GM21619 (cell line): ENCODE results near the gene CAPZA1.

ENCODE experiments used
- ATAC-seq: cut with Tn5 transposase; IDR thresholded peaks from one replicate; pipeline ENCODE4 v1.9.1; 2021; ENCODE audit not compliant: unreplicated experiment

Gene CAPZA1

DNA sequence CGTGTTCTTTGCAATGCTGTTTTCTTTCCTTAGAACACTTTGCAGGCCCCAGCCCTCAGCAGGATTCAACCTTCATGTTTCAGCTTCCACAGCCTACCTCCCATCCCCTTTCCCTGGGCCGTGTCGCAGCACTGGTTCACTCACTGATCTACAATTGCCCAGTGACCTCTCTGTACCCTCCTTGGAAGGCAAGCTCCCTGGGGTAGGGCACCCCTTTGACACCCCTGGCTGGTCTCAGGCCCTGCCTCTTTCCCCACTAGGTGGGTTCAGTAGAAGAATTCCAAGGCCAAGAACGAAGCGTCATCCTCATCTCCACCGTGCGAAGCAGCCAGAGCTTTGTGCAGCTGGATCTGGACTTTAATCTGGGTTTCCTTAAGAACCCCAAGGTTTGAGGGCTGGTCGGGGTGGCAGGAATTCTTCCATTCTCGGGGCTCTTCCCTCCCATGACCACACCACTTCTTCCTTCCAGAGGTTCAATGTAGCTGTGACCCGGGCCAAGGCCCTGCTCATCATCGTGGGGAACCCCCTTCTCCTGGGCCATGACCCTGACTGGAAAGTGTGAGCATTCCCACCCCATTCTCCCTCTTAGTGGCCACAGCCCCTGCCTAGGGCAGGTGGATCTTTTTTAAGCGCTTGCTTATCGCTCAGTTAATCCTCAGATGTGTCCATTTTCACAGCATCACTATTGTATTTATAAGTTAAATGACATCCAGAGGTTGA, 80.0 kb downstream of the CAPZA1 start:
- ATAC-seq: no peak

DNA sequence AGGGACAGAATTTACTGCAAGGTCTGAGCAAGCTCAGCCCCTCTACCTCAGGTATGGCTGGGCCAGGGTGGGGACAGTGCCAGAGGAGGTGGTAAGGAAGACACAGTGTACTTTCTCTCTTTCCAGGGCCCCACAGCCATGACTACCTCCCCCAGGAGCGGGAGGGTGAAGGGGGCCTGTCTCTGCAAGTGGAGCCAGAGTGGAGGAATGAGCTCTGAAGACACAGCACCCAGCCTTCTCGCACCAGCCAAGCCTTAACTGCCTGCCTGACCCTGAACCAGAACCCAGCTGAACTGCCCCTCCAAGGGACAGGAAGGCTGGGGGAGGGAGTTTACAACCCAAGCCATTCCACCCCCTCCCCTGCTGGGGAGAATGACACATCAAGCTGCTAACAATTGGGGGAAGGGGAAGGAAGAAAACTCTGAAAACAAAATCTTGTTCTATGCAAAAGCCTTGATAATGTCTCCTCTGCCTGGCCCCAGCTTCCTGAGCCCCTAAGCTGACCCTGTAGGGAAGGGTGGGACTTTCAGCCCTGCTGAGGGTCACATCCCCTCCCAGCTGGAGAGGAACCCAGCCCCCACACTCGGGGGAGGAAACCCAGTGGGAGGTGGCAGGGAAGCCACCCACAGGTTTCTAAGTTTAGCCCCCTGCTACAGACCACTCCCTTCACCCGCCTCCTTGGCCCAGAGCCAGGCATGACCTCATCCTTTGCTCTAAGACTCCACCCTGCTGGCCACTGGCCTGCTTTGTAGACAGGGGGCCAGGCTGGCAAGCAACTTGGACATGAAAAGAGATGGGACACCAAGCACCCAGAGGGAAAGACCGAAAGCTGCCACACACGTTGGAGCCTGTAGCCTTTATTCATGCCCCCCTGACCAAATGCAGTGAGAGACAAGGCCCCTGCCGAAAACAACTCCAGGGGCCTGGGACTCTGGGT, 80.9 kb downstream of the CAPZA1 start:
- ATAC-seq: peak; percentile 34

DNA sequence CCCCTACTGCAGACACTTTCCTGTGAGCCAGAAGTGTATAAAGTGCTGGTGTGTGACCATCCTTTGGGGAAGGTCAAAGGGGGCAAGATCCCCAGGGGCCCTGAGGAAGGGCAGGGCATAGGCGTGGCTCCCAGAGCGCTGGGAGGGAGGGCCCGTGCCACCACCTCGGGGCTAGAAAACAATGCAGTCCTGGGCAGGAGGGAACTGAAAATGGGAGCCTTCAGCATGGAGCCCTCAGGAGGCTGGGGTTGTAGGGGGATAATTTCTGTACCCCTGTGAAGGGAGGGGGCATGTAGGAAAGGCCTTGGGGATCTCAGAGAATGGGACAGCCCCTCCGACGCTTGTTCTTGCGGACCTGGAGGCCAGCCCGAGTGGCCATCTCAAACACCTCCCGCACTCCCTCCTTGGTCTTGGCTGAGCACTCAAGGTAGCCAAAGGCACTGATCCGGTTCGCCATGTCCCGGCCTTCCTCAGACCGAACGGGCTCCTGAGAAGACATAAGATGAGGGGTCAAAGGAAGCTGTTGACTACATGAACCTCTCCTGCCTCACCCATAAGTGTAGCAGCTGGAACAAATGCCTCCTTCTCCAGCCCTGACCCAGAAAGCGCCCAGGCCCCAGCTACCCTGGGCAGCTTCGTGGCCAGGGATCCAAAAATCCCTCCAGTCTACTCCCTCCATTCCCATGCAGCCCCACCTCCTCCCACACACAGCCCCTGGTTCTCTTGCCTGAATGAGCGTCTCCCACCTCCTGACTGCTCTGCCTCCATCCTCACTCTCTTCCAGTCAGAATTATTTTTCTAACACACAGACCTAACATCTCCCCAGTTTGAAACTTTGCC, 81.8 kb downstream of the CAPZA1 start:
- ATAC-seq: no peak

DNA sequence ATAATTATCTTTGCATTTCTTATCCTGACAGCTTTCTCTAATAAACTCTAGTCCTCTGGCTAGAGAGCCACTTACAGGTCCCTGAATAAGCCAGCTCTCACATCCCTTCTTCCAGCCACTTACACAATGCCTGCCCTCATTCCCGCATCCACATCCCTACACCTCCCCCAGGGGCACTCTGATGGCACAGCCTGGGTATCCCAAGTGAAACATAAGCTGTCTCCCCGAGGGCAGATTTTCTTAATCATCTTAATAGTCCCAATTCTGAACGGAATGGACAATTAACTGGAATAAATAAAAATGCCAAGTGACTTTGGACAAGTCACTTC, 82.4 kb downstream of the CAPZA1 start:
- ATAC-seq: no peak

DNA sequence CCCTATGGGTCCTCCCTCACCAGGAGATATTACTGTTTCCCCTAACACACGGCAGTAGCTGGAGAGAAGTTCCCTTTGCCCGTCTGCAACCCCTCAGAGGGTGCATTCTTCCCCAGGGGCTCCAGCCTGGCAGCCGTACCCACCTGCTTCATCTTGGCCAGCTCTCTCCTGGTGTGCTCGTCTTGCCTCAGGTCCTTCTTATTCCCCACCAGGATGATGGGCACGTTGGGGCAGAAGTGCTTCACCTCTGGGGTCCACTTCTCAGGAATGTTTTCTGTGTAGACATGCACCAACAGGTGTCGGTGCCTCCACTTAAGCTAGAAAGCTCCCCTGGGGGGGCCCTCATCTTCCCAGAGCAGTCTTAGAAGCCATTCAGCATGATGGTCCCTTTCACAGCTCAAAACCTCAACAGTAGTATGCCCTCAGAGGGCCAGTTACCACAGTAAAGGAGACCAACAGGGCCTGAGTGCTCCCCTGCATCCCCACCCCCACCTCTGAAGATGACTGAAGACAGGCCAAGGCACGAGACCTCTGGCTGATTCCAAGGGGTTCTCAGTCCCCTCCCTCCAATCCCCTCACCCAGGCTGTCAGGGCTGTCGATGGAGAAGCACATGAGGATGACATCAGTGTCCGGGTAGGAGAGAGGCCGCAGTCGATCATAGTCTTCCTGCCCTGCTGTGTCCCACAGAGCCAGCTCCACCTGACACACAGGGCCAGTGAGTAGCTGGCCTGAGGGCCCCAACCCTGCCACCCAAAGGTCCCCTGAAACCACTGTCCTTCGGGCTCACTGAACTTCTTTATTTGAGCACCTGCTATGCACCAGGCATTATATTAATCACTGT, 83.0 kb downstream of the CAPZA1 start:
- ATAC-seq: no peak

DNA sequence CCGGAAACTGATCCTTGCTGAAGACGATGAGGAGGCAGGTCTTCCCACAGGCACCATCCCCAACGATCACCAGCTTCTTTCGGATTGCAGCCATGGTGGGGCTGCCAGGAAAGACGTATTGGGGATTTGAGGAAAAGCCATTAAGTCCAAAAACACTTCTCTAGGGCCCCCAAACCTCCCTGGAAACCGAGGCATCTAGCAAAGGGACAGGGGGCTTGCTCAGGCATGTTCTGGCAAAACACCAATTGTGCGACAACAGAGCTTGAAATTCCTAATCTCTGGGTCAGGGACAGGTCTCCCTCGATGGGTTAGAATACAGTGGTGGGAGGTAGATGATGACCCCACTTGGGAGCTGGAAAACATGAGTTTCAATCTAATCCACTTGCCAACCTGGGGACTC, 84.1 kb downstream of the CAPZA1 start:
- no peak for ATAC-seq

DNA sequence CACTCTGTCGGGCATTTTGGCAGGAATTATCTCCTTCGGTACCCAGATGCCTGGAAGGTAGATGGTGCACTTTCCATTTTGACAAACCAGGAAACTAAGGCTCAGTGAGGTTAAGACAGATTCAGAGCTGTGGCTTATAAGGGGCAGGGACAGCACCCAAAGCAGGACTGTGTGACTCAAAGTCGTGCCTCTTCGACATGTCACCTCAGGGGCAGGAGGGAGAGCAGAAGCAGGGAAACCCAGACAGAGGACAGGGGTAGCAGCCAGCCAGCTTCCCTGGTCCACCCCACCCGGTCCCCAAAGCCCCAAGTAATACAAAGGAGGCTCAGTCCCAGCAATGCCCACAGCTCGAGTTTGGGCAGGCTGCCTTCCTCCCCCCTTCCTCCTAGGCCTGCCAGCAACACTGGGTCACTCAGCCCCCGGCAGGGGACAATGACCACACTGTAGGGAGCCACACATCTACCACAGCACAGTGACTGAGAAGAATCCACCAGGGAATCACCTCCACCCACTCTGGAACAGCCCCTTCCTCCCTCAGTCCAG, 84.8 kb downstream of the CAPZA1 start:
- ATAC-seq: no peak

DNA sequence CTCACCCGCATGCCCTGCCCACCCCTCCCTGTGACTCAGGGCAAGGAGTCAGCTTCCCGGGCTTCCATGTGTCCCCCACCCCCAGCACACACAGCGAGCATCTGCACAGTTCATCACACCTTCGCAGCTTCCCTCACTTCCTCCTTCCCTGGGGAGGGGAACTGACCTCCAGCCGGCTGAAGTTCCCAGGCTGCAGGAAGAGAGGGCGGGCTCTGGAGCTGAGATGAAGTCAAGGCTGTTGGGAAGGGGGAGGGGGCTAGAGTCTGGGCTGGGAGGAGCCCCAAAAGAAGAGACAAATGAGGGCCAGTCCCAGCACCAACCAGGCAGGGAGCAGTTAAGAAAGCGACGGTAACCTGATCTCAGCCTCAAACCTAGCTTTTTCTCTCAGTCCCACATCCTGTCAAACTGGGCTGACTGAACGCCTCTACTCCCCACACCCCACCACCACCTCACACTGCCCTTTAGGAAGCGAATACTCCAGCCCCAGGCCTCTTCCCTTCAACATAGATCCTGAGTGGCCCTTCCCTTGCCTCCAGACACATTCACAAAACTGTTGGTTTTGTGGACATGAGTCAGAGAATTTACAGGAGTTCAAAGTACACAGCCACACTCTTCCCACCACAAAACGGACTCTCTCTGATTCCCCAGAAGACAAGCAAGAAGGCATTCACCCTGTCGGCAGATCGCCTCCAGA, 85.4 kb downstream of the CAPZA1 start:
- ATAC-seq: peak; percentile 62

DNA sequence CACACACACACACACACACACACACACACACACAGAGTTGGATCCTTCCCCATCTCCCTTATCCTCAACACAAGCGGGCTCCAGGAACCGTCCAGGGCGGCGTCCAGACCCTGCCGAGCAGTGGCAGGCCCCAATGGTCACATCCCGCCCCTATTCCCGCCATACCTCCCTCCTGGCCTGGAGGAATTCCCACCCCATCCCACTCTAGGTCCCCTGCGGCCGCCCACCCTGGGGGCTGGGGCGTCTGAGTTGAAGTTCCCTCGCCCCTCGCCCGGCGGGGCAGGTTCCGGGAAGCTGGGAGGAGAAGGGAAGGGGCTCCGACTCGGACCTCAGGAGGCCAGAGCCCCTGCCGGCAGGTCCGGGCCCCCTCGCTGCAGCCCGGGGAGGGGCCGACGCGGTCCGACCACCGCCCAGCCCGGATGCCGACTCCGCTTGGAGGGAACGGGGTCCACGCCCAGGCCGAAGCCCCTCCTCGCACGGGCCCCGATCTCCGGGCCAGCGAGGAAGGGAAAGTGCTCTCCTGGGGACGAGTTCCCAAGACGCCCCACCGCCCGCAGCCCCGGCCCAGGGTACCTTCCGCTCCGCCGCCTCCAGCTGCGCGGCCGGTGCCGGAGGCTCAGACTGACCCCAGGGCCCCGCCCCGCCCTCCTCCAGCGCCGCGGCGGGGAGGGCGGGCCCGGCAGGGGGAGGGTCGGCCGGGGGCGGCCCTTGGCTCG, 87.0 kb downstream of the CAPZA1 start, which contains the start of gene RHOC:
TSS of gene RHOC (minus strand) at position 623 of the 716 bp plus-strand sequence. CDS start 3,328 bp downstream, outside the sequence.
- peak; percentile 51 for ATAC-seq

DNA sequence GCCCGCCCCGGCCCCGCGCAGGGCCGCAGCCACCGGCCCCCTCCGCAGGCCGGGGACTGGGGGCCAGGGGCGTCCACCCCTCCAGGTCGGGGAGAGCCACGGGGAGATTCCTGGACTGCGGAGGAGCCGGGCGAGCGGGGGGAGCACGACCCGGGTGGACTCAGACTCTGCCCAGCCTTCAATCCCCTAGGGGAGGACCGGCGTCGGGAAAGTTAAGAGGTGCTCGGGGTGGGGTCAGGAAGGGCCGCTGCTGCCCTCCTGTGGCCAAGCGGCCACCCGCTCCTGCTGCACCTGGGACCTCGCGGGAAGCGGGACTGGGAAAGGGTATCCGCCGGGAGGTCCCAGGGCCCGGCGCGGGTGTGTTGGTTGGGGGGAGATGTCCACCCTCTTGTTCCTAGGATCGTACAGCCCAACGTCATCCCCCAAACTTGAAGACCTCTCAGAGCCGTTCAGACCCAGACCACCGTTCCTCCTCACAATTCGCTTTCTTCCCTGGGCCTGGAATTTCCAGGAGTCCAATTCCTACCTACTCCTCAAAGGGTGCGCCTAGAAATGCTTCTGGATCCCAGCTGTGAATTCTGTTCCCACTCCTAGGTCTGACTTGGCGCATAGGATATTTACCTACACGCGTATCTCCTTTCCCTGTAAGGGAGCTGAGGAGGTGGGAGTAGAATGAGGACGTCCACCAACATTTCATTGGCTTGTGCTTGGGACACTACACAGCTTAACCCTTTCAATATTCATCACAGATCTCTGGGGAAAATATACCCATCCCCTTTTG, 87.8 kb downstream of the CAPZA1 start:
- ATAC-seq: peak; percentile 52

DNA sequence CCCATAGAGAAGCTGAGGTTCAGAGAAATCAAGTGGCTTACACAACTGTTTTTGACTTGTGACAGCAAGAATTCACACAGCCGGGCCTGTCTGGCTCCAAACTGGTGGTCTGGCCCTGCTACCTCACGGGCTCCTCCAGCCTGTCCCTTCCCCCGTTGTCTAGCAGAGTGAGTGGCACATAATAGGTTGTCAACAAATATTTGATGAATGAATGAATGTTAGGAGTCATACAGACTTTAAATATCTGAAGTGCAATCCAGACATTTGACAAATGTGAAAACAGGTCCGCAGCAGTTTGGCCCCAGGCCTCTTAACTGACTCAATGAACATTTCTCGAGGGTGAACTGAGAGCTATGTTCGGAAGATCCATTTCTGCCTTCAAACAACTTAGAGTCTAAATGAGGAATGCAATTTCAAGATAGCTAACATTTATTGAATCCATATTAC, 88.4 kb downstream of the CAPZA1 start:
- ATAC-seq: no peak

DNA sequence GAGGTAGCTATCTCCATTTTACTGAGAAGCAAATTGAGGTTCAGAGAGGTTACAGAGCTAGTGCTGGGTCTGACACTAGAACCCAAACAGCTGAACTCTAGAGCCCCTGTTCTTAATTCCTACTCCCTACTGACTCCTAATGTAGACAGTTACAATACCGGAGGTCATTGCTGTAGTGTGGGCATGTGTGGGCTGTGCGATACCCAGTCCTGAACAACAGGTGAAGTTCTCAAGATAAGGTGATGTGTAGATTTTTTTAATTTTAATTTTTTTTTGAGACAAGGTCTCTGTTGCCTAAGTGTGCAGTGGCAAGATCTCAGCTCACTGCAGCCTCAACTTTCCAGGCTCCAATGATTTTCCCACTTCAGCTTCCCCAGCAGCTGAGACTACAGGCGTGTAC, 88.9 kb downstream of the CAPZA1 start:
- ATAC-seq: no peak

DNA sequence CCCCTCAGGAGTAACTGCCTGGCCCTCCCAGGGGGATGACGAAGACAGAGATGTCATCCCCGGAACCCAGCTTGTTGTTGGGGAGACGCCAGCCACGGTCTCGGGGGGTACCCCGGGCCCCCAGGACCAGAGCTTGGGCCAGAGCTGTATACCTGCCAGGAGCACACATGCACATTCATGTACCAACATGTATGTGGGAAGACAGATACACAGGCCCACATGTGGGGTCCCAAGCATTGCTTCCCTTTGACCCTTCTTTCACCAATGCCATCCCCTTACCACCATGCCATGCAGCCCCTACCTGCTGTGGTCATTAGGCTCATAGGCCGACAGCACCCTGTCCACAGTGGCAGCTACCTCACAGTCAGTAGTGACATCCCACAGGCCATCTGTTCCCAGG, 90.5 kb downstream of the CAPZA1 start:
- no peak for ATAC-seq

DNA sequence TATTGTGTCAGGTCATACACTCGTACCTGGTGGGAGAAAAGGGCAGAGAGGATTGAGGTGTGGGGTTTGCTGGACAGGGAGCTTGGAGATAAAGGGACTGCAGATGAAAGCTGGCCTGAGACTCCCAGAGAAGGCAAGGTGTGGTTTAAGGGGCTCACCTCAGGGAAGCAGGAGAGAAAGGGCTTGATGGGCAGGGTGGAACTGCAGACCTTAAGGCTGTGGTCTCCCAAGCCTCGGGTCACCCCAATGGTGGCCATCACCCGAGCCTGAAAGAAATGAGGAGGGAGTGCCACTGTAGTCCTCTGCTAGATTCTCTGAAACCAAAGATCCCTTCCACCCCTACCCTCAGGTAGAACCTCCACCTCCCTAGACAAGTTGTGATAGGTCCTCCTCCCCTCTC, 91.0 kb downstream of the CAPZA1 start:
- no peak for ATAC-seq

DNA sequence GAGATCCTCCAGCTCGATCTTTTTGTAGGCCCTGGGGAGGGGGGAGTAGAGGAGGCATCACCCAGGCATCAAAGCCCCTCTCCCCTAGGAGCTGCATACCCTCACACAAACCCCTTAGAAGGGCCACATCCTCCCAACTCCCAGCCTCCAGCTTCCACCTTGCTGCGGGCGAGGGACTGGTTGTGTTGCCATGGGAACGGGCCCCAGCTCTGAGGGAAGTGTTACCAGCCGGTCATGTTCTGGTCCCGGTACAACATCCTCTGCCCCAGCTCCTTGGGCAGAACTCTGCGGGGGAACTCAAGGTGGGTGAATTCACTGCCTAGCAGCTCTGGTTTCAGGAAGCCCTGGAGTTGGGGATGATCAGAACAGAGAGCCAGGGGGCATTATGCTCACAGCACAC, 91.4 kb downstream of the CAPZA1 start:
- no peak for ATAC-seq

DNA sequence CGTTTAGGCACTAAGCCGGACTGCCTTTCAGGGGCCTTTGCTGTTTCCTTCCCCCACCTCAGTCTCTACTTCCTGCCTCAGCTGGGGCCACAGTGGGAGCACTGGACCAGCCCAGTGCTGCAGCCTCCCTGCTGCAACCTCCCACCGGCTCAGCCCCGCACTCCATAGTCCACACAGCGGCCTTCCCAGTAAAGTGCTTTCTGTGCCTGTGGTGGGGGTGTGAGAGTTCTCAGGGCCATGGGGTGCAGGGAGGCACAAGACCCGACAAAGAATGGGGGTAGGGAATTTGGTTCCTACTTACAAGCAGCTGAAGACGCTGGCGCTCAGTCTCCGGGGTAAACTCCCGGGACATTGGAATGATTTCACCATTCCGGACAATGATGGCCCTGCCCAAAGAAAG, 92.0 kb downstream of the CAPZA1 start:
- ATAC-seq: no peak

DNA sequence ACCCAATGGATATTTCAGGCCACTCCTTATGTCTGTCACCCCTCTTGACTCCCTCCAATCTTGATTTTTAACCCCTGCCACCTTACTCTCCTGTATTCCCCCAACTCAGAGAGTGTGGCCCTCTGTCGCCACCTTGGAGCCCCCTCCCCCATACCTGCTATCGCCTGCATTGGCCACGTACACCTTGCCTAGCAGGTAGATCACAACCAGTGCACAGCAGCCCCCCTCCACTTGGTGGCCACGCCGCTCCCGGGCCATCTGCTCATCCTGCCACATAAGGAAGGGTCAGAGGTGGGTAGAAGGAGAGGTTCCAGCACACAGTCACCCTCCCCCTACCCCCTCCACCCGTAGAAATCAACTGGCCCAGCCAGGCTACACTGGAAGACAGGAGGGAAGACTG, 92.6 kb downstream of the CAPZA1 start:
- no peak for ATAC-seq

DNA sequence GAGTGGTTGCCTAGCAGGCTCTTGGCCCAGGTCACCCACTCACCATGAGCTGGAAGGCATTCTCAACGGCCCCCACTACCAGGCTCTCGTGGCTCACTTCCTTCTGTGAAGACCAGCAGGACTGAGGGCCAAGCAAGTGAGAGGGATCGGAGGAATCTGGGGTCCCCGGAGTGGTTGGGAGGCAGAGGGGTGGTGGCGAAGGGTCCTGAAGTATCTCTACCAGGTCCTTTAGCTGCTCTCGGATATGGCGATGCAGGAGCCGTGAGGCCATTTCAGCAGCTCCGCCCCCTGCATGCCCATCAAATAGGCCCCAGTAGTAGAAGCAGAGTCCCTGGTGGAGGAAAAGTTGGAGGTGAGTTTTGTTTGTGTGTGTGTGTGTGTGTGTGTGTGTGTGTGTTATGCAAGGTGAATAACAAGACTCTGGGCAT, 93.1 kb downstream of the CAPZA1 start:
- no peak for ATAC-seq
